Fibroblast of pulmonary artery (primary cell): ENCODE results near the gene ARHGAP27.

Experiments used
- DNase-seq: peaks from one replicate; pipeline ENCODE4 v3.0.0-alpha.2; 2010; ENCODE audit warnings: low read depth
- H3K4me3 ChIP-seq: replicated peaks from 2 replicates; pipeline ENCODE4 v1.5.1; 2011; ENCODE audit warnings: low read depth, mild to moderate bottlenecking, control low read depth, low read length, moderate library complexity
- TF ChIP-seq, protein P1 (sequence below): IDR thresholded peaks from 2 replicates; pipeline ENCODE4 v1.5.1; 2011; ENCODE audit warnings: mild to moderate bottlenecking, control low read depth, low read length, inconsistent platforms; ENCODE audit errors: missing control alignments

Gene ARHGAP27

DNA sequence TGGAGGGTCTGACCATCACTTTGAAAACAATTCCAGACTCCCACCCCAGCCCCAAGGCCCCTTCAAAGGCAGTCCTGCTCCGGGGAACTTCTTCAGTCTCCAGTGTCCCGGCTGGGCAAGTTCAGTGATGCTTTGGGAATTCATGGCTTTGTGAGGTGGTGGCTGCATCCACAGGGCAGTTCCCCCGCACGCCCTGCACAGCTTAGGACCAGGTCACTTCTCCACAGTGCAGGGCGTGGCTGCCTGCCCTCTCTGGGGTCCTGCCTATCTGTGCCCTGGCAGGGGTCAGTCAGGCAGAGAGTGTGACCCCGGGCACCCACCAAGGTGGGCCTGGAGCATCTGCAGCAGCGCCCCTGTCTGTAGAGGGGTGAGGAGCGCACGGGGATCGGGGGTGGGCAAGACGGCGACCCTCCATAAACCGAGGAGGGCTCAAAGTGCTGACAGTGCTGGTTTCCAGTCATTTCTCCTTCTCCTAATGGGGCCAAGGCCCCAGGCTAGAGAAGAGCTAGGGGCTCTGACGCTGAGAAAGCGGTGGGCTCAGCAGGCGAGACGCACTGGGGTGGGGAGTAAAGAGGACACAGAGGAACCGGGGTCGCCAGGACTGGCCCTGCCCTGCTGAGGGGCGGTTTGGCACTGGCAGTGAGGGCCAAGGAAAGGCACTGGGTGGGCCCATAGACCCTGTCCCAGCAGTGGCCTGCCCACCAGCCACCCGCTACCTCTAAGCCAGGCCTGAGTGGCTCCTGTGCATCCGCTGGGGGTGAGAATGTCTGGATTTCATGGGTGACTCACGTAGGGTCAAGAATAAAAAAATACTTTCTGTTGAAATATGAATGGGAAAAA lies 4.2 kb upstream of the ARHGAP27 start:
- no peak for DNase-seq
- H3K4me3 ChIP-seq = no peak overlapping the region
- TF ChIP-seq, protein P1, sequence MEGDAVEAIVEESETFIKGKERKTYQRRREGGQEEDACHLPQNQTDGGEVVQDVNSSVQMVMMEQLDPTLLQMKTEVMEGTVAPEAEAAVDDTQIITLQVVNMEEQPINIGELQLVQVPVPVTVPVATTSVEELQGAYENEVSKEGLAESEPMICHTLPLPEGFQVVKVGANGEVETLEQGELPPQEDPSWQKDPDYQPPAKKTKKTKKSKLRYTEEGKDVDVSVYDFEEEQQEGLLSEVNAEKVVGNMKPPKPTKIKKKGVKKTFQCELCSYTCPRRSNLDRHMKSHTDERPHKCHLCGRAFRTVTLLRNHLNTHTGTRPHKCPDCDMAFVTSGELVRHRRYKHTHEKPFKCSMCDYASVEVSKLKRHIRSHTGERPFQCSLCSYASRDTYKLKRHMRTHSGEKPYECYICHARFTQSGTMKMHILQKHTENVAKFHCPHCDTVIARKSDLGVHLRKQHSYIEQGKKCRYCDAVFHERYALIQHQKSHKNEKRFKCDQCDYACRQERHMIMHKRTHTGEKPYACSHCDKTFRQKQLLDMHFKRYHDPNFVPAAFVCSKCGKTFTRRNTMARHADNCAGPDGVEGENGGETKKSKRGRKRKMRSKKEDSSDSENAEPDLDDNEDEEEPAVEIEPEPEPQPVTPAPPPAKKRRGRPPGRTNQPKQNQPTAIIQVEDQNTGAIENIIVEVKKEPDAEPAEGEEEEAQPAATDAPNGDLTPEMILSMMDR = no peak

DNA sequence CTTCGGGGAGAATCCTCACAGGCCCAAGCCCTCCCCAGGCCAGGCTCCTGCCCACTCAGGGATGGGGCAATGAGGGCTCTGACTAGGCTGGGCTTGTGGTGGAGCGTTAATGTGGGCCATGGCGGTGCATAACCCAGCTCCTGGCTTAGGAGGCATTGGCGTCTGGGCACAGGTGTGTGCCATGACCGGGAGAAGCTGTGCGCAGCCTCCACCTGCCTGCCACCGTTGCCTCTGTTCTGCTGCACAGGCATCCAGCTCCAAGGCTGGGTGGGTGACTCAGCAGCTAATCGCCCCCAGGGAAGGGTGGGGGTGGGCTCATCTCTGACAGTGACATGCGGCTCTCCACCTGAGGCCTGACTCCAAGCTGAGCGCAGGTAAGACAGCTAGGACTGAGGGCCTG lies 3.5 kb upstream of the ARHGAP27 start:
- TF ChIP-seq, protein P1 = no peak
- no peak for DNase-seq
- H3K4me3 ChIP-seq = no peak overlapping the region

DNA sequence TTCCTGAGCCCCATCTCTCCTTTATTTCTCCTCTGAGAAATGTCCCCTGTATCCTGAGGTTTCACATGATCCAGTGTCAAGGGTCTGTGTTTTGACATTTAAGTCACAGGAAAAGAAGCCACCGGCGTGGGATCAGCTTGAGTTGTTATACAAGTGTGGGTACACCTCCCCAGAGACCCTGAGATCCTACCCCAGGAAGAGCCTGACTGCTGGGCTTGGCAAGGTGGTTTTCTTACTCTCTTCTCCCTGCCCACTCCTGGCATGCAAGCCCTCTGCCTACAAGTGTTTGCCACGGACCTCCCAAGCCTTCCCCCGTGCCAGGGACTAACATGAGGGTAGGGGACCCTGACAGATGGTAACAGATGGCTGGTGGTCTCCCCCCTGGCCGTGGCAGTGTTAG lies 2.8 kb upstream of the ARHGAP27 start:
- TF ChIP-seq, protein P1 = no peak
- no peak for DNase-seq
- no peak overlapping the region for H3K4me3 ChIP-seq

DNA sequence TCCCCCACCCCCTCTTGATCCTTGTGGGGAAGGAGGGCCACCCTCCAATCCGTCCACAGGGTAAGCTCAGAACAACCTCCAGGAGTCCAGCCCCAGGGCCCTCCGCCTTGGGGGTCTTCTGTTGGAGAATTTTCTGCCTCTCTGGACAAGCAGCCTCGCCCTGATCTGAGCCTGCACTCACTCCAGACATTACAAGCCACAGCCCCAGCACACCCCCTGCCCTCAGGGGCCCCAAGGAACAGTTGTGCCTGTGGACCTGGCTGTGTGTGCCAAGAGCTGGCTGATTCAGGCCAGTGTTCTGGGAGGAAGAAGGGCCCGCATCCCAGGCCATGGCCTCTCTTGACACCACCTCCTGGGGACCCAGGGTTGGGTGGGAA lies 477 bp upstream of the ARHGAP27 start:
- TF ChIP-seq, protein P1 = no peak
- no peak for DNase-seq
- no peak overlapping the region for H3K4me3 ChIP-seq

DNA sequence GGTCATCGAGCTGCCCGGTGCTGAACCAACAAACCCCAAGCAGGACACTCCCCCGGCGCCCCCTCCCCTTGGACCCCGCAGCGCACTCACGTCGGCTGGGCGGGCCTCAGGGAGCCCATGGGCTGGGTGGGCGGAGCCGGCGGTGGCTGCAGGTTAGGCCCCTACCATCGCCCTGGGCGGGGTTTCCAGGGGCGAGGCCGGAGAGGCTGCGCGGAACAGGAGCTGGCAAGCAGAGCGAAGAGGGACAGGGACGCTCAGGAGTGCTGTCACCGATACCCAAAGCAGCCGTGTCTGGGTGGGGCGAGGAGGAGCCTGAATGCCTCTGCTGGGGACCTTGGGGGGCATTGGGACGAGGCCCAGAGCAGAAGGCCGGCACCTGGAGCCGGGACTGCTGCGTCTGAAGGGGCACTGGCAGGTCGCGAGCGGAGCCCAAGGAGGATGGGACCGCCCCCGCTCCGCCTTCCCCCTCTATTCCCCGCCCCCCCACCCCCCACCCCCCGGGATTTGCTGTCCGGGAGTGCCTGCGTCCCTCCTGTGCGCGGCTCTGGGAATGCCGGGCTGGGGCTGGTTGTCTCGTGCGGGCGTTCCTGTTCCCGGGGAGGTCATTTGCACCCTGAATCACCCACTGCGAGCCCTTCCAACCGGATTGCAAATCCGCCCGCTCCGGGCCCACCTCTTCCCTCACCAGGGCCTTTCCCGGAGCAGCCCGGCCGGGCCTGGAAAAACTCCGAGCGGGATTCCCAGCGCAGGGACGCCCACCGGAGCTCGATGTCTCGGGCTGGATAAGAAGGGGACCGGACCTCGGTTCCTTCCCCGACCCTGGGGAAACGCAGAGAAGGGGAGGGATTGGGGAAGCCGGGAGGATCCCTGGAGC lies 902 bp downstream of the ARHGAP27 start:
- peak overlapping the region; percentile 50 for H3K4me3 ChIP-seq
- peak; percentile 41 for DNase-seq
- TF ChIP-seq, protein P1 = no peak

DNA sequence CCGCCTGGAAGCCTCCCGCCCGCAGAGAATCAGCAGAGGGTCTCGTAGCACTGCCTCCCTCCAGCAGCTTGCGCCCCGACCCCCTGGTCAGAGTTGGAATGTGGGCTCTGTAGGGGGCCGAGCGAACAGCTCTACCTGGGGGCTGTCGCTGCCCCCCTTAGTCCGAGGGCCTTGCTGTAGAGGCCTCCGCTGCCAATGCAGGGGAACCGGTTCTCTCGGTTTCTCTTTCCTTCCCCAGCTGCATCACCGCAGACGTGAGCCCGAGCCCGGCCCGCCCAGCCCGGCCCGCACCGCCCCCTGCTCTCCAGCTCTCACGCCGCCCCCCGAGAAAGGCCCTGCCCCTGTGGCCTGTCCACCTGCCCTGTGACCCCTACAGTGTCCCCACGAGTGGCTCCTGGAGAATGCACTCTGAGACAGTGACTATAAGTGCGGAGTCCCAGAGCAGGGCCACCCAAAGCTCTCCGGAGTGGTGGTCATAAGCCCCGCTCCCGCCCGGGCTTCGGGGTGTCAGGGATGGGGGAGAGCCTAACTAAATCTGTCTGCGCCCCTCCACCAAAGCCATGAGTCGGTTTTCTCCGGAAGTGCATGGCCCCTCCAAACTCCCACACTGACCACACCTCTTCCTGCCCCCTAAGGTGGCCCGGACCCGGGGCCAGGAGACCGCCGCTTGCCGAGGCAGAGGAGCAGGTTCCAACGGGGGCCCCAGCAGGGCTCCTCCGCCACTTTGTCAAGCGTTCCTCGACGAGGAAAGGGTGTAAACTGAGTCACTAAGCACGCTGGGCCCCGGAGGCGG lies 1.7 kb downstream of the ARHGAP27 start:
- peak overlapping the region; percentile 50 for H3K4me3 ChIP-seq
- TF ChIP-seq, protein P1 = no peak
- DNase-seq = no peak
